HL-60 (cell line): ENCODE results near the gene BET1.

Experiments used
- DNase-seq, 2 experiments: peaks; one replicate each; pipeline ENCODE4 v3.0.0-alpha.2; 2010 to 2020; ENCODE audit warnings: low read depth in 1 of 2, low spot score in 1 of 2
- H3K27ac ChIP-seq: fragments of 250-450 bp; sonication (Bioruptor Pico); replicated peaks from 2 replicates; pipeline ENCODE4 v1.5.1; 2020; ENCODE audit warnings: mild to moderate bottlenecking, moderate library complexity
- H3K27me3 ChIP-seq: fragments of 250-450 bp; sonication (Bioruptor Pico); 2 replicates; pipeline ENCODE4 v1.5.1; 2021; ENCODE audit warnings: mild to moderate bottlenecking, moderate library complexity; ENCODE audit not compliant: insufficient read depth, poor library complexity, severe bottlenecking
- H3K4me3 ChIP-seq: replicated peaks from 2 replicates; pipeline ENCODE4 v1.5.1; 2011; ENCODE audit warnings: mild to moderate bottlenecking, control low read depth, low read length; ENCODE audit not compliant: insufficient read depth
- CTCF ChIP-seq: IDR thresholded peaks from one replicate; pipeline ENCODE4 v1.5.1; 2011; ENCODE audit warnings: low read length, control low read depth, inconsistent platforms; ENCODE audit not compliant: insufficient read depth
- GABPA ChIP-seq: IDR thresholded peaks from 2 replicates; pipeline ENCODE4 v1.6.1; 2012; ENCODE audit warnings: low read depth
- POLR2AphosphoS5 ChIP-seq: IDR thresholded peaks from 2 replicates; pipeline ENCODE4 v1.6.1; 2012; ENCODE audit warnings: low read depth
- REST ChIP-seq: IDR thresholded peaks from 2 replicates; pipeline ENCODE4 v1.6.1; 2012; ENCODE audit warnings: low read depth; ENCODE audit not compliant: insufficient replicate concordance
- SPI1 ChIP-seq: IDR thresholded peaks from 2 replicates; pipeline ENCODE4 v1.6.1; 2012; ENCODE audit warnings: low read depth, mild to moderate bottlenecking, borderline replicate concordance

The BET1 gene

GRCh38 chr7:94050046-94050445, 45.9 kb upstream of the BET1 start:
- TF ChIP-seq POLR2AphosphoS5 = 0 out of 2 replicates have a peak, but pooled peaks have one; percentile 56
- TF ChIP-seq SPI1 = peak; percentile 56; the same call in 1 of the 2 replicates
- no peak for TF ChIP-seq GABPA
- Histone ChIP-seq H3K27me3 (no peaks in the 10 kb centered on the region), H3K4me3 (no peak overlapping the region), H3K27ac (peak overlapping the region; percentile 51)
- peak in 1 of 2 experiments; percentile 91 for DNase-seq

GRCh38 chr7:94049615-94050014, 45.5 kb upstream of the BET1 start:
- Histone ChIP-seq H3K27me3 (no peaks in the 10 kb centered on the region), H3K4me3 (no peak overlapping the region), H3K27ac (peak overlapping the region; percentile 51)
- DNase-seq = no peak
- TF ChIP-seq GABPA = no peak
- no peak for TF ChIP-seq SPI1
- TF ChIP-seq POLR2AphosphoS5 = no peak
- TF ChIP-seq REST = no peak
- no peak for TF ChIP-seq CTCF

GRCh38 chr7:94048755-94049154, 44.6 kb upstream of the BET1 start:
- TF ChIP-seq REST (no peak), SPI1 (no peak), GABPA (no peak), POLR2AphosphoS5 (no peak), CTCF (no peak)
- Histone ChIP-seq H3K4me3 (no peak overlapping the region), H3K27ac (no peak overlapping the region), H3K27me3 (no peaks in the 10 kb centered on the region)
- no peak for DNase-seq

- no peaks in the 10 kb centered on the region for H3K27me3 ChIP-seq
- H3K27ac ChIP-seq = peak overlapping the region; percentile 42
- H3K4me3 ChIP-seq = no peak overlapping the region
- DNase-seq = peak in 1 of 2 experiments; percentile 51
- TF ChIP-seq GABPA (no peak), SPI1 (no peak), REST (no peak), CTCF (no peak), POLR2AphosphoS5 (no peak)
These were observed 43.8 kb upstream of the BET1 start for GRCh38 chr7:94047956-94048355.
